Right renal pelvis (tissue), 4 donors: Measurements from ENCODE around the gene EDNRA. TPM values are rescaled to one million over a fixed set of nuclear protein-coding genes. Genes with fewer than 3 reads are reported as not detected.

ENCODE experiments used
- DNase-seq, 4 donors: peaks; one replicate each; pipeline ENCODE4 v3.0.0-alpha.2; 2013; ENCODE audit warnings: low read depth in 4 of 4, low spot score in 3 of 4, missing footprints in 1 of 4
- polyA plus RNA-seq, 4 donors: library from polyadenylated mRNA; unstranded; fragments of 120-200 nt; gene quantifications; one replicate each; pipeline ENCODE4 v1.2.1, GENCODE V29; 2013; ENCODE audit not compliant: insufficient read length in 4 of 4

Gene EDNRA
- polyA plus RNA-seq, 4 donors = 72.9 to 104 (median 99.4) TPM

DNA sequence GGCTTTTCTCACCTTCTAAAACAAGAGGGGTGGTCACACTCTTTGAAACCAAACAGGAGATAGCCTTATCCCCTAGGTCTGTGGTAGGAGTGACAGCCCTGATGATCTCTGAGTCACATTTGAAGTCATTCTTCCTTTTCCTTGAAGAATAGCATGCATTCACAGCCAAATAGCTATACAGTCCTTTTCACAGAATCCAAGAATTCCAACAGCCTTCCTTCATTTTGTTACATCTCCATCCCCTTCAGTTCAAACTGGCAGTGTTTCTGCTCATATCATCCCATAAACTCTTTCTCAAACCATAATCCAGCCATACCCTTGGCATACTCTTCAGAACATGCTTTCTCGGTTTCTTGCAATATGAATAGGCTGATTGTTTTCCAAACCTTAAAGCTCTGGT is 103.0 kb downstream of the EDNRA start:
- no peak for DNase-seq

DNA sequence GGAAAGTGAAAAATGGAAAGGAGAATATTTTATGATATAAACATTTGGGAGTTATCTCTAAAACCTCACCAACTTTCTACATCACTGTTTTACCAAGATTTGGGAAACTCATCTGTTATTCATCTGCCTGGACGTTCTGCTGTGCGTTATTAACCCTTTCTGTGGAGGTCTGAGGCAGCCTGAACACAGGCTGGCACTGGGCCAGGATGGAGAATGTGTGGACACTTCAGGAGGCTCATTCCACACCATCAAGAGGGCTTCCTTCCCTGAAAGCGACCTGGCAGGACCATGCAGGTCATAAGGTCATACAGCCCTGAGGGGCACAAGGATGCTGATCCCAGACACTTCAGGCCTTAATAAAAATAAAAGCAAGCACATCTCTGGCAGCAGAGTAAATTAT is 105.1 kb downstream of the EDNRA start:
- no peak for DNase-seq

DNA sequence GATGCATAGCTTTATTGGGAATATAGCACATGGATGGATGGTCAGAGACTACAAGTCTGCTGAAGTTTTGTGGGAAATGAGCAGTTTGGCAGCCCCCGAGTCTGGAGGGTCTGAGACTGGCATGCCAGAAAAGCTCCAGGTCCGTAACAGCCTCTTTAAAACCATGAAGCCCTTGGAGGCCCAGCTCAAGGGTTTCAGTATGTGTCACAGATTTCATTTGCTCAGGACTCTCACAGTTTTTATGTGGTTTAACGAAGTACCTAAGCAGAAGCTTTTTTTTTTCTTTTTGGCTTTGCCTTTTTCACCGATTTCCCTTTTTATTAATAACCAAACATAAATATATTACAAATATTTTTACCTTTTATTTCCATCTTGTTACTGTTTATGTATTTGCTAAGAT is 105.7 kb downstream of the EDNRA start:
- no peak for DNase-seq

DNA sequence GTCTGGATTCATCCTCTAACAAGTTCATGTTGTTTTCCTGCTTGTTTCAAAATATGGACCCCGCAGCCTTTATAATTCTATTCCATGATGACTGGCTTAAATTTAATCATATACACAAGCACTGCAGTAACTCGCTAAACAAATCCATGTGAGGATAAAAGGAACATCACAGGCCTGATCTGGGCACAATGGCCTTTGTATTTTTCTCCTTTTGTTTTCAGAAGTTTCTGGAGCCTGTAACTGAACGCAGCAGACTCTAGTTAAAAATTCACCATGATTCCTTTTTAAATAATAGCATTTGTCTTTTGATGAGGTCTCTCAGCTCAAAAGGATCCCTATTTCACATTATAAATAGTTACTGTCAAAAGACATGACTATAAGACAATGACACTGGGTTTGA is 106.1 kb downstream of the EDNRA start:
- DNase-seq = no peak

DNA sequence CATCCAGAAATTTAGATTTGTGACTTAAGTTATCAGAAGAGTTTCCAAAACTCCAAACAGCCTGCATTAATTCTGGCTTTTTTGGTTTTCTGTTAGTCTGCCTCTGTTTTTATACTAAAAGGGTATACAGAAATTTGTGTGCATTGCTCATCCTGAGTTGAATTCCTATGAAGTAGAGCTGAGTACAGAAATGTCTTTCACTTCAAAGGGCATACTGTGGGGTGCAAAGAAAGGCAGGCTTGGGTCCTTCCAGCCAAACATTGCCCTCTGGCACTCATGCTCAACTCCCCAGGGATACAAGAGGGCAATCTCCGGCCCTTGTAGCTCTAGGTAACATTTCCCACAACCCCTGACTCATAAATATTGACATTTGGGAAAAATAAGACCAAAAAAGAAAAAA is 108.7 kb downstream of the EDNRA start:
- no peak for DNase-seq

DNA sequence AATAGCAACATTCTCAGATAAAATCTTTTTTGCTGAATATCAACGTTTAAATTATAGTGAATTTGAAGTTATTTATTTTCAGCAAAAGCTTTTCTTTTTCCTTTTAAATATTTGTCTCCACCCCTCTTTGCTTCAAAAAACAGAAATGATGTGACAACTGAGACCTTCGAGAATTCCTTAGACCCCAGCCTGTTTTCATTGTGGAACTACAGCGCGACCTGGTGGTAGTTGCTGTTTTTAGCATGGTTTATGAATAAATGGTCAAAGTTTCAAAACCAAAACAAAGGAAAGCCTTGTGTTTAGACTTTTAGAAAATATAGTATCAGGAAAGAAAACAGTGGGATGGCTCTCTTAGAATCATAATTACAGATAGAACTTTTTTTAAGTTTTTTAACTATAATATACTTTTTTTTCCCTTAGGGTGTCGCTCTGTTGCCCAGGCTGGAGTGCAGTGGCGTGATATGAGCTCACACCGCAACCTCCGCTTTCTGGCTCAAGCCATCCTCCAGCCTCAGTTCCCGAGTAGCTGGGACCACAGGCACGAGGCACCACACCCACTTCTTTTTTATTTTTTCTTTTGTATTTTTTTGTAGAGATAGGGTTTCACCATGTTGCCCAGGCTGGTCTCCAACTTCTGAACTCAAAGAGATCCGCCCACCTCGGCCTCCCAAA is 109.5 kb downstream of the EDNRA start:
- peak; percentile 61 to 75 (median 70) for DNase-seq

DNA sequence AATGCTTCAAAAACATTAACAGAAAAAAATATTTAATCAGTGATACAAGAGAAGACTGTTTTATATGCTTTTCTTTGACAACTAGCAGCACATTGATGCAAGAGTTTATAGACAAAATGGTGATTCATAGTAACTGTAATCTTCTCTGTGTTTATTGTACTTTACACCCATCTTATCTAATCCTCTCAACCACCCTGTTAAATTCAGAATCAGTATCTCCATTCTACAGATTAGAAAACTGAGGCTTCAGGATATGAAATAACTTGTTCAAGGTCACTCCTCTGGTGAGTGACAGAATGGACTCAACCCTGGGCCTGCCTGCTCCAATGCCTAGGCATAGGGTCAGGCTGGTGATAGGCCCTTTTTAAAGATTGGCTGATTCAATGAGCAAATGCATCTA is 110.2 kb downstream of the EDNRA start:
- no peak for DNase-seq

DNA sequence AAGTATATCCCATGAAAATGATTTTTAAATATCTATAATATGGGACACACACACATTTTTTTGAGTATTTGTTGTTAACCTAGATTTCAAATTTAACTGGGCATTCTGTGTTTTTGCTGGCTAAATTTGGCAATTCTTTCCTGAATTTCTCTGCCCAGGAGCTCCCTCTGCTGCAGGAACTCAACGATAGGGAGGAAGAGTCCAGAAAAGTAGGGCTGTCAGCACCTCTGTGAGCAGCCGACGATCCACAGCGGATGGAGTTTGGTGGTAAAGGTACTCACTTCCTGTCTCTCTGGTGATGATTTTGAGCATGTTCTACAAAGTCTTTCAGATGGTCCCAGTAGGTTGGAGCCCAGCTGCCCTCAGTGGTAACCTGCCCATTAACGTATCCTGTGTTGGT is 113.2 kb downstream of the EDNRA start:
- DNase-seq = no peak

Other genes starting within 250 kb of the EDNRA start
- gene TMEM184C, start 136.3 kb downstream of the EDNRA start, polyA plus RNA-seq = 10 to 100 TPM; 45.2 to 64.1 (median 59.5) TPM
- gene PRMT9, start 203.1 kb downstream of the EDNRA start, polyA plus RNA-seq = 10 to 100 TPM; 24.9 to 29.8 (median 28.2) TPM